HEK293T (cell line): ENCODE data around the gene SH2D3C.

Experiments used
- ELF4 ChIP-seq: fragments of 450-650 bp; IDR thresholded peaks from 2 replicates; pipeline ENCODE4 v1.6.1; 2017; ENCODE audit warnings: antibody characterized with exemption
- FOXA1 ChIP-seq: fragments of 450-650 bp; IDR thresholded peaks from 2 replicates; pipeline ENCODE4 v1.6.1; 2016; ENCODE audit warnings: mild to moderate bottlenecking
- FOXM1 ChIP-seq: fragments of 450-650 bp; IDR thresholded peaks from 2 replicates; pipeline ENCODE4 v1.6.1; 2017; ENCODE audit warnings: mild to moderate bottlenecking, borderline replicate concordance
- NFRKB ChIP-seq: fragments of 450-650 bp; IDR thresholded peaks from 2 replicates; pipeline ENCODE4 v1.6.1; 2016; ENCODE audit warnings: mild to moderate bottlenecking, moderate library complexity
- SP1 ChIP-seq: fragments of 450-650 bp; IDR thresholded peaks from 2 replicates; pipeline ENCODE4 v1.6.1; 2017
- SUZ12 ChIP-seq: fragments of 450-650 bp; IDR thresholded peaks from 2 replicates; pipeline ENCODE4 v1.6.1; 2016; ENCODE audit warnings: mild to moderate bottlenecking

GRCh38 chr9:127708952-127709587 lies 69.4 kb downstream of the SH2D3C start:
- TF ChIP-seq SUZ12 (no peak), SP1 (no peak), NFRKB (no peak), FOXM1 (no peak), FOXA1 (no peak), ELF4 (no peak)
